WTC11 (cell line): Measurements from ENCODE around the gene NTPCR. TPM values are rescaled to one million over a fixed set of nuclear protein-coding genes. Genes with fewer than 3 reads are reported as not detected.

Source experiments
- ATAC-seq: fragments of 200-7000 bp; cut with Tn5 transposase; 2 replicates; pipeline ENCODE4 v1.10.0; 2021; ENCODE audit warnings: mild to moderate bottlenecking, moderate library complexity
- CTCF ChIA-PET: fragments of 300-600 bp; sonication (Branson Sonifier 250); formaldehyde crosslinking; loops from one replicate; lab custom pipeline; 2021; ENCODE audit warnings: antibody characterized with exemption; lab: Charles Lee
- POLR2A ChIA-PET: fragments of 350-600 bp; sonication (Branson Sonifier 250); formaldehyde crosslinking; loops from one replicate; lab custom pipeline; 2021; ENCODE audit warnings: antibody characterized with exemption; lab: Charles Lee
- DNase-seq: peaks from one replicate; pipeline ENCODE4 v3.0.0; 2021; ENCODE audit warnings: low spot score
- H3K27ac Mint-ChIP-seq: 2 replicates; pipeline ENCODE4 v1.8.0; 2021; ENCODE audit warnings: mixed read lengths
- H3K27me3 Mint-ChIP-seq: 2 replicates; pipeline ENCODE4 v1.8.0; 2021; ENCODE audit warnings: low read depth, mild to moderate bottlenecking, moderate library complexity, mixed read lengths
- H3K36me3 Mint-ChIP-seq: 2 replicates; pipeline ENCODE4 v1.8.0; 2021; ENCODE audit warnings: mixed read lengths
- H3K4me1 Mint-ChIP-seq: 2 replicates; pipeline ENCODE4 v1.8.0; 2022; ENCODE audit warnings: mixed read lengths
- H3K4me3 Mint-ChIP-seq: 2 replicates; pipeline ENCODE4 v1.8.0; 2021; ENCODE audit warnings: mild to moderate bottlenecking, moderate library complexity, mixed read lengths
- H3K9me3 Mint-ChIP-seq: 2 replicates; pipeline ENCODE4 v1.8.0; 2021; ENCODE audit warnings: mixed read lengths
- ARID4B ChIP-seq: sonication (generic); formaldehyde crosslinking; IDR thresholded peaks from 2 replicates; pipeline ENCODE4 v1.8.0; 2023; ENCODE audit warnings: missing genetic modification reagents, mild to moderate bottlenecking, borderline replicate concordance
- ATF1 ChIP-seq: sonication (generic); formaldehyde crosslinking; IDR thresholded peaks from 2 replicates; pipeline ENCODE4 v1.8.1; 2023; ENCODE audit warnings: mild to moderate bottlenecking, moderate library complexity, missing genetic modification reagents
- ATF2 ChIP-seq: sonication (generic); formaldehyde crosslinking; IDR thresholded peaks from 2 replicates; pipeline ENCODE4 v1.8.1; 2022; ENCODE audit warnings: low read depth, missing genetic modification reagents, borderline replicate concordance
- CTCF ChIP-seq: fragments of 200-600 bp; IDR thresholded peaks from 2 replicates; pipeline ENCODE4 v1.8.0; 2022; ENCODE audit warnings: antibody characterized with exemption
- ERG ChIP-seq: fragments of 250-450 bp; sonication (Bioruptor Pico); IDR thresholded peaks from 2 replicates; pipeline ENCODE4 v1.8.0; 2021; ENCODE audit warnings: mild to moderate bottlenecking
- GABPB1 ChIP-seq: sonication (generic); formaldehyde crosslinking; IDR thresholded peaks from 2 replicates; pipeline ENCODE4 v1.8.1; 2023; ENCODE audit warnings: mild to moderate bottlenecking, missing genetic modification reagents
- GRHL2 ChIP-seq: fragments of 250-450 bp; sonication (Bioruptor Pico); IDR thresholded peaks from 2 replicates; pipeline ENCODE4 v1.8.0; 2022; ENCODE audit warnings: mild to moderate bottlenecking, moderate library complexity; ENCODE audit not compliant: insufficient replicate concordance, severe bottlenecking
- IRF2 ChIP-seq: sonication (generic); formaldehyde crosslinking; IDR thresholded peaks from 2 replicates; pipeline ENCODE4 v1.8.0; 2022; ENCODE audit warnings: low read depth, missing genetic modification reagents, borderline replicate concordance
- NFE2L1 ChIP-seq: sonication (generic); formaldehyde crosslinking; IDR thresholded peaks from 2 replicates; pipeline ENCODE4 v1.8.1; 2023; ENCODE audit warnings: missing genetic modification reagents
- NFYB ChIP-seq: sonication (generic); formaldehyde crosslinking; conservative IDR thresholded peaks from 2 replicates; pipeline ENCODE4 v1.8.0; 2022; ENCODE audit warnings: low read depth, missing genetic modification reagents
- RELA ChIP-seq: sonication (generic); formaldehyde crosslinking; IDR thresholded peaks from 2 replicates; pipeline ENCODE4 v1.8.1; 2022; ENCODE audit warnings: missing genetic modification reagents, mild to moderate bottlenecking, borderline replicate concordance
- SMAD4 ChIP-seq: sonication (generic); formaldehyde crosslinking; IDR thresholded peaks from 2 replicates; pipeline ENCODE4 v1.8.0; 2022; ENCODE audit warnings: mild to moderate bottlenecking, missing genetic modification reagents
- SOX15 ChIP-seq: fragments of 250-450 bp; sonication (Bioruptor Pico); IDR thresholded peaks from 2 replicates; pipeline ENCODE4 v1.9.0; 2021; ENCODE audit warnings: mild to moderate bottlenecking
- USF2 ChIP-seq: sonication (generic); formaldehyde crosslinking; IDR thresholded peaks from 2 replicates; pipeline ENCODE4 v1.8.1; 2023; ENCODE audit warnings: mild to moderate bottlenecking, missing genetic modification reagents, moderate library complexity
- ZNF121 ChIP-seq: sonication (generic); formaldehyde crosslinking; IDR thresholded peaks from 2 replicates; pipeline ENCODE4 v1.8.0; 2023; ENCODE audit warnings: missing genetic modification reagents
- ZNF138 ChIP-seq: sonication (generic); formaldehyde crosslinking; conservative IDR thresholded peaks from 2 replicates; pipeline ENCODE4 v1.8.1; 2022; ENCODE audit warnings: mild to moderate bottlenecking, moderate library complexity, missing genetic modification reagents
- ZNF671 ChIP-seq: fragments of 250-450 bp; sonication (Bioruptor Pico); IDR thresholded peaks from 2 replicates; pipeline ENCODE4 v1.8.0; 2021; ENCODE audit warnings: mild to moderate bottlenecking
- ZSCAN18 ChIP-seq: fragments of 250-450 bp; sonication (Bioruptor Pico); IDR thresholded peaks from 2 replicates; pipeline ENCODE4 v2.1.2; 2022; ENCODE audit warnings: mild to moderate bottlenecking, moderate library complexity
- total RNA-seq: library from RNA; stranded (reverse); gene quantifications from 3 replicates; pipeline ENCODE4 v1.2.3, GENCODE V29; 2021

NTPCR gene
- total RNA-seq, 1 experiment from 2014 or later = 102 TPM

GRCh38 chr1:232939748-232940147, 10.7 kb upstream of the NTPCR start:
- ChIA-PET POLR2A (no interaction called here), CTCF (no interaction called here)
- TF ChIP-seq ZNF671 (CRISPR knock-in tag) = no peak
- H3K9me3 Mint-ChIP-seq = peaks cover 8% of the 10 kb centered on the region
- no peak overlapping the region for H3K4me3 Mint-ChIP-seq
- DNase-seq (no peak), ATAC-seq (no peak)
- H3K27me3 Mint-ChIP-seq = no peaks in the 10 kb centered on the region
- no peak overlapping the region for H3K27ac Mint-ChIP-seq
- no peaks in the 10 kb centered on the region for H3K36me3 Mint-ChIP-seq
- 0 out of 2 replicates have a peak, but pooled peaks cover 5% of the 10 kb centered on the region for H3K4me1 Mint-ChIP-seq

- Mint-ChIP-seq H3K27me3 (no peaks in the 10 kb centered on the region), H3K27ac (no peak overlapping the region), H3K4me1 (0 out of 2 replicates have a peak, but pooled peaks cover 5% of the 10 kb centered on the region), H3K4me3 (no peak overlapping the region), H3K9me3 (peaks cover 8% of the 10 kb centered on the region), H3K36me3 (no peaks in the 10 kb centered on the region)
- POLR2A ChIA-PET = no interaction called here
- no peak for TF ChIP-seq GRHL2 (CRISPR knock-in tag)
- ATAC-seq = no peak
- CTCF ChIA-PET = no interaction called here
- DNase-seq = no peak
These were observed 10.1 kb upstream of the NTPCR start for GRCh38 chr1:232940262-232940661.

- TF ChIP-seq USF2 (no peak), SMAD4 (CRISPR knock-in tag) (no peak), ZNF138 (no peak), ERG (CRISPR knock-in tag) (no peak), RELA (CRISPR knock-in tag) (no peak), ZNF121 (CRISPR knock-in tag) (no peak), IRF2 (CRISPR knock-in tag) (no peak), NFYB (CRISPR knock-in tag) (no peak), NFE2L1 (CRISPR knock-in tag) (no peak), ARID4B (CRISPR knock-in tag) (no peak), ATF1 (no peak), GABPB1 (no peak), ATF2 (CRISPR knock-in tag) (no peak), CTCF (no peak), ZSCAN18 (no peak), SOX15 (no peak)
- ChIA-PET POLR2A (no interaction called here), CTCF (interaction anchor here (0.5 to 0.7 kb wide), 2 partner anchors 38 to 569 kb away, joined by 3 to 4 read pairs; no protein-coding TSS in a partner anchor)
- H3K36me3 Mint-ChIP-seq = no peaks in the 10 kb centered on the region
- peaks cover 8% of the 10 kb centered on the region for H3K9me3 Mint-ChIP-seq
- no peak overlapping the region for H3K27ac Mint-ChIP-seq
- 0 out of 2 replicates have a peak, but pooled peaks cover 5% of the 10 kb centered on the region for H3K4me1 Mint-ChIP-seq
- DNase-seq (no peak), ATAC-seq (no peak)
- H3K27me3 Mint-ChIP-seq = peaks cover 4% of the 10 kb centered on the region; the same call in 1 of the 2 replicates
- no peak overlapping the region for H3K4me3 Mint-ChIP-seq
These were observed 7.8 kb upstream of the NTPCR start for GRCh38 chr1:232942413-232943294.
